ENCODE data around the gene AUTS2. TPM values are rescaled to one million over a fixed set of nuclear protein-coding genes. Genes with fewer than 3 reads are reported as not detected.

AUTS2 gene
- total RNA-seq, 1 experiment from 2014 or later, result 42.1 TPM

DNA sequence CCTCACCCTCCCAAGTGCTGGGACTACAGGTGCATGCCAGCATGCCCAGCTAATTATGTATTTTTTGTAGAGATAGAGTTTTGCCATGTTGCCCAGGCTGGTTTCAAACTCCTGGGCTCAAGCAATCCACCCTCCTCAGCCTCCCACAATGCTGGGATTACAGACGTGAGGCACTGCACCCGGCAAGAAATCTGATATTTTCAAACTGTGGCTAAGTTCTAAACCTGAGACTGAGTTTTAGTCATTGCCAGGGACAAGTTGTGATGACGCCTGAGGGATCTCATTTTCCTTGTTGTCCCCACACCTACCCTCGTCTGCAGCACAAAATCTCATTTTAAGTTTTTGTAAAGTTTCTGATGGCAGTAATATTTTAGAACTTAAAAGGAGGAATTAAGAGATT lies 9.8 kb downstream of the AUTS2 start:
- H3K4me1 ChIP-seq (ENCODE audit: insufficient read depth, low read length, poor library complexity, severe bottlenecking), result peaks cover 23% of the 10 kb centered on the region
- H3K27me3 ChIP-seq (replicated peaks; ENCODE audit: insufficient read depth, low read depth, low read length, poor library complexity), result no peaks in the 10 kb centered on the region
- no peak overlapping the region for H3K27ac ChIP-seq (ENCODE audit: low read depth, low read length, poor library complexity, severe bottlenecking)
- no peaks in the 10 kb centered on the region for H3K36me3 ChIP-seq (ENCODE audit: insufficient read depth, low read length, poor library complexity, severe bottlenecking)
- no peaks in the 10 kb centered on the region for H3K9me3 ChIP-seq (ENCODE audit: low read depth, low read length, poor library complexity, severe bottlenecking)
- no TSS peak for BruUV-seq (replicated peaks)
- no peak overlapping the region for H3K4me3 ChIP-seq (ENCODE audit: low read depth, low read length, poor library complexity, severe bottlenecking)
- ChIA-PET CTCF (no interaction called here), POLR2A (ENCODE audit: low non-redundant PET) (no interaction called here)
- intact Hi-C loops (cut with micrococcal nuclease; ENCODE audit: unreplicated experiment), result loop anchor here (10.0 kb wide), 1 partner anchor 437 kb away; no protein-coding TSS in a partner anchor
- TF ChIP-seq EZH2 (IDR thresholded peaks at IDR 0.05; ENCODE audit: borderline replicate concordance, low read depth, low read length, poor library complexity, severe bottlenecking), result no peak
- TF ChIP-seq, protein P1, sequence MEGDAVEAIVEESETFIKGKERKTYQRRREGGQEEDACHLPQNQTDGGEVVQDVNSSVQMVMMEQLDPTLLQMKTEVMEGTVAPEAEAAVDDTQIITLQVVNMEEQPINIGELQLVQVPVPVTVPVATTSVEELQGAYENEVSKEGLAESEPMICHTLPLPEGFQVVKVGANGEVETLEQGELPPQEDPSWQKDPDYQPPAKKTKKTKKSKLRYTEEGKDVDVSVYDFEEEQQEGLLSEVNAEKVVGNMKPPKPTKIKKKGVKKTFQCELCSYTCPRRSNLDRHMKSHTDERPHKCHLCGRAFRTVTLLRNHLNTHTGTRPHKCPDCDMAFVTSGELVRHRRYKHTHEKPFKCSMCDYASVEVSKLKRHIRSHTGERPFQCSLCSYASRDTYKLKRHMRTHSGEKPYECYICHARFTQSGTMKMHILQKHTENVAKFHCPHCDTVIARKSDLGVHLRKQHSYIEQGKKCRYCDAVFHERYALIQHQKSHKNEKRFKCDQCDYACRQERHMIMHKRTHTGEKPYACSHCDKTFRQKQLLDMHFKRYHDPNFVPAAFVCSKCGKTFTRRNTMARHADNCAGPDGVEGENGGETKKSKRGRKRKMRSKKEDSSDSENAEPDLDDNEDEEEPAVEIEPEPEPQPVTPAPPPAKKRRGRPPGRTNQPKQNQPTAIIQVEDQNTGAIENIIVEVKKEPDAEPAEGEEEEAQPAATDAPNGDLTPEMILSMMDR (conservative IDR thresholded peaks at IDR 0.05; ENCODE audit: low read depth, low read length), result no peak
- no peak for DNase-seq (ENCODE audit: low spot score)

DNA sequence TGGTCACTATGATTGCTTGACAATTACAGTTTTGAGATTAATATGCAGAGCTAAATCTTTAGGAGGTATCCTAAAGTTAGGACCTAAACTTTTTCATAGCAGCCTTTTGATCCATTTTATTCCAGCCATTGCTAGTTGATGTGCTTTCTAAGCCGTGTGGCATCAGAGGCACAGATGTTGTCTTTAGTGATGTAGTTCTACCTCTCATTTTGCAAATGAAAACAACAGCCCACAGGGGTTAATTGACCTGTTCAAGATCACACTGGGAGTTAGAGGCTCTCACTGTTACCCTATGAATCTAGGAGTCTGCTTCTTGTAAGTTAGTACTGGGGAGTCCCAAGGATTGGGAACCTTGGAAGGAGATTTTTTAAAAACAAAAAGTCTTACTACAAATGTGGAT lies 10.6 kb downstream of the AUTS2 start:
- H3K4me3 ChIP-seq (ENCODE audit: low read depth, low read length, poor library complexity, severe bottlenecking), result no peak overlapping the region
- POLR2A ChIA-PET (ENCODE audit: low non-redundant PET), result no interaction called here
- no peaks in the 10 kb centered on the region for H3K36me3 ChIP-seq (ENCODE audit: insufficient read depth, low read length, poor library complexity, severe bottlenecking)
- H3K9me3 ChIP-seq (ENCODE audit: low read depth, low read length, poor library complexity, severe bottlenecking), result no peaks in the 10 kb centered on the region
- no peaks in the 10 kb centered on the region for H3K27me3 ChIP-seq (replicated peaks; ENCODE audit: insufficient read depth, low read depth, low read length, poor library complexity)
- no peak overlapping the region for H3K27ac ChIP-seq (ENCODE audit: low read depth, low read length, poor library complexity, severe bottlenecking)
- BruUV-seq (replicated peaks), result no TSS peak
- DNase-seq (ENCODE audit: low spot score), result no peak
- no peak for TF ChIP-seq EZH2 (IDR thresholded peaks at IDR 0.05; ENCODE audit: borderline replicate concordance, low read depth, low read length, poor library complexity, severe bottlenecking)
- TF ChIP-seq, protein P1 (conservative IDR thresholded peaks at IDR 0.05; ENCODE audit: low read depth, low read length), result no peak
- intact Hi-C loops (cut with micrococcal nuclease; ENCODE audit: unreplicated experiment), result loop anchor here (10.0 kb wide), 1 partner anchor 436 kb away; no protein-coding TSS in a partner anchor
- CTCF ChIA-PET, result no interaction called here
- peaks cover 30% of the 10 kb centered on the region for H3K4me1 ChIP-seq (ENCODE audit: insufficient read depth, low read length, poor library complexity, severe bottlenecking)

DNA sequence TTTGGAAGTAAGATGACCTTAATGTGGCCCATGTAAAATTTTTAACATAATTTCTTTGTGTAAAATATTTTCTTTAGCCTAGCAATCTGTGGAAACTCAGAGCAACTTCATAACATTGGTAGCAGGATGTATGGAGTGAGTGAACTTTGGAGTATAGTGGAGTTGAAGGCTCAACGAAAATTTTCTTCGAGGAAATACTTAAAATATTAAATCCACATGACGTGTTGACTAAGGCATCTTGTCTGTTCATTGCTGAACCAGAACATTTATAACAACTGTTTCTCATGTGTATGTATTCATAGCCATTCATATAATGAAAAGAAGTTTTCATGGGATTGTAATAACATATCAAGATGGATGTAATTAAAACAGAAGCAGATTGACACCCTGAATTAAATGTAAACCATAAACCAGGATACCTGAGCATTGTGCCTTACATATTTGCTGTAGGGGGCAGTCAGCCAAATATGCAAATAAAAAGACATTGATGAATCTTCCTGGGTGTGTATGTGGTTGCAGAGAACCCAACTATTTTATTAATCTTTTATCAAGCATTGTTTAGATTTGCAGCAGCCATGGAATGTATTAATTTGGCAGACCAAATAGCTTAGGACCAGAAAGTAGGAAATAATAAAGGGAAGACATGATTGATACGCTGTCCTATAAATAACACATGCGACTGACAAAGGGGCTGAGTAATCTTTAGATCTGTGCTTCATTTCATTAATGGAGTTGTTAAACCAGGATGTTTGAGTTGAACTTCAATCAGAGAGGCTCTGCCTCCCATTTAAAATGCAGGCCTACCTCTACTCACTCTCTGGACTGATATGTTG lies 11.5 kb downstream of the AUTS2 start:
- CTCF ChIA-PET, result no interaction called here
- POLR2A ChIA-PET (ENCODE audit: low non-redundant PET), result no interaction called here
- no peak for DNase-seq (ENCODE audit: low spot score)
- BruUV-seq (replicated peaks), result no TSS peak
- no peak overlapping the region for H3K27ac ChIP-seq (ENCODE audit: low read depth, low read length, poor library complexity, severe bottlenecking)
- TF ChIP-seq EZH2 (IDR thresholded peaks at IDR 0.05; ENCODE audit: borderline replicate concordance, low read depth, low read length, poor library complexity, severe bottlenecking), result no peak
- TF ChIP-seq, protein P1 (conservative IDR thresholded peaks at IDR 0.05; ENCODE audit: low read depth, low read length), result no peak
- H3K36me3 ChIP-seq (ENCODE audit: insufficient read depth, low read length, poor library complexity, severe bottlenecking), result no peaks in the 10 kb centered on the region
- intact Hi-C loops (cut with micrococcal nuclease; ENCODE audit: unreplicated experiment), result loop anchor here (10.0 kb wide), 1 partner anchor 435 kb away; no protein-coding TSS in a partner anchor
- H3K4me1 ChIP-seq (ENCODE audit: insufficient read depth, low read length, poor library complexity, severe bottlenecking), result peaks cover 30% of the 10 kb centered on the region
- H3K4me3 ChIP-seq (ENCODE audit: low read depth, low read length, poor library complexity, severe bottlenecking), result no peak overlapping the region
- no peaks in the 10 kb centered on the region for H3K27me3 ChIP-seq (replicated peaks; ENCODE audit: insufficient read depth, low read depth, low read length, poor library complexity)
- H3K9me3 ChIP-seq (ENCODE audit: low read depth, low read length, poor library complexity, severe bottlenecking), result no peaks in the 10 kb centered on the region

Measured in A673 (cell line).